Nephron progenitor cell (in vitro differentiated cells): Measurements from ENCODE around the gene OR3A3.
"Not testable (repeated sequence)": the region's sequence is repeated elsewhere in the genome, so short reads cannot be mapped to it uniquely, and the experiment has no call there.

Experiments
- DNase-seq: peaks from one replicate; pipeline ENCODE4 v3.0.0; 2021
- H3K27ac Mint-ChIP-seq: 2 replicates; pipeline ENCODE4 v1.8.0; 2021; ENCODE audit warnings: mild to moderate bottlenecking, moderate library complexity, mixed read lengths
- H3K27me3 Mint-ChIP-seq: 2 replicates; pipeline ENCODE4 v1.8.0; 2021; ENCODE audit warnings: mild to moderate bottlenecking, low read depth, mixed read lengths; ENCODE audit not compliant: poor library complexity
- H3K36me3 Mint-ChIP-seq: 2 replicates; pipeline ENCODE4 v1.8.0; 2021; ENCODE audit warnings: low read depth, mixed read lengths
- H3K4me1 Mint-ChIP-seq: 2 replicates; pipeline ENCODE4 v1.8.0; 2021; ENCODE audit warnings: mixed read lengths
- H3K4me3 Mint-ChIP-seq: 2 replicates; pipeline ENCODE4 v1.8.0; 2021; ENCODE audit warnings: mild to moderate bottlenecking, moderate library complexity, mixed read lengths
- H3K9me3 Mint-ChIP-seq: 2 replicates; pipeline ENCODE4 v1.8.0; 2021; ENCODE audit warnings: mild to moderate bottlenecking, moderate library complexity, mixed read lengths
- TF ChIP-seq, protein P1 (sequence below): fragments of 200-600 bp; sonication (generic); IDR thresholded peaks from 2 replicates; pipeline ENCODE4 v1.5.0; 2021; ENCODE audit warnings: antibody characterized with exemption

OR3A3 gene

DNA sequence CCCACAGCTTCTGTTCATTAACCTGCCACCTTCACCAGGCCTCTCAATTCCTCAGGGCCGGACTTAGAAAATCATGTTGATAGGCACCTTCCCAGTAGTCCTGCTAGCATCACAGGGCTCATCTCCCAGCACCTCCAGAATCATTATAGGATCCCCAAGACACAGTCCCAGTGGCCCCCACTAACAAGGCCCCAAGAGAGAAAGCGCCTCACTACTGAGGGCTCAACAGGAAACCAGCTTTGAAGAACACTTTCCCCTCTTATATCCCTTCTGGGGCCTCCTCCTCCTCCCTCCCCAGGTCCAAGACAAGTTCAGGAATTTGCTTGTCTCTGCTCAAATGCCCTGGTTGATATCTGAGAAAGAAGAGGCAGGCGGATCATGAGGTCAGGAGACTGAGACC, at the start of gene OR3A3:
Gene OR3A3 (plus strand): TSS at position 301 of the 400 bp plus-strand sequence.
- H3K9me3 Mint-ChIP-seq = peaks cover 65% of the 10 kb centered on the region

DNA sequence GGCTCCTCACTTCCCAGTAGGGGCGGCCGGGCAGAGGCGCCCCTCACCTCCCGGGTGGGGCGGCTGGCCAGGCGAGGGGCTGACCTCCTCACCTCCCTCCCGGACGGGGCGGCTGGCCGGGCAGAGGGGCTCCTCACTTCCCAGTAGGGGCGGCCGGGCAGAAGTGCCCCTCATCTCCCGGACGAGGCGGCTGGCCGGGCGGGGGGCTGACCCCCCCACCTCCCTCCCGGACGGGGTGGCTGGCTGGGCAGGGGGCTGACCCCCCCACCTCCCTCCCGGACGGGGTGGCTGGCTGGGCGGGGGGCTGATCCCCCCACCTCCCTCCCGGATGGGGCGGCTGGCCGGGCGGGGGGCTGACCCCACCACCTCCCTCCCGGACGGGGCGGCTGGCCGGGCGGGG, 40.0 kb upstream of the OR3A3 start:
- not testable (repeated sequence) for H3K36me3 Mint-ChIP-seq, H3K27me3 Mint-ChIP-seq
- peaks cover 74% of the 10 kb centered on the region for H3K9me3 Mint-ChIP-seq

More for the DNA sequence above, at the start of gene OR3A3:
- Mint-ChIP-seq H3K27me3 (no peaks in the 10 kb centered on the region), H3K27ac (no peak within 1 kb of the TSS), H3K36me3 (no peaks in the 10 kb centered on the region), H3K4me1 (no peaks in the 10 kb centered on the region), H3K4me3 (no peak within 1 kb of the TSS)
- TF ChIP-seq, protein P1, sequence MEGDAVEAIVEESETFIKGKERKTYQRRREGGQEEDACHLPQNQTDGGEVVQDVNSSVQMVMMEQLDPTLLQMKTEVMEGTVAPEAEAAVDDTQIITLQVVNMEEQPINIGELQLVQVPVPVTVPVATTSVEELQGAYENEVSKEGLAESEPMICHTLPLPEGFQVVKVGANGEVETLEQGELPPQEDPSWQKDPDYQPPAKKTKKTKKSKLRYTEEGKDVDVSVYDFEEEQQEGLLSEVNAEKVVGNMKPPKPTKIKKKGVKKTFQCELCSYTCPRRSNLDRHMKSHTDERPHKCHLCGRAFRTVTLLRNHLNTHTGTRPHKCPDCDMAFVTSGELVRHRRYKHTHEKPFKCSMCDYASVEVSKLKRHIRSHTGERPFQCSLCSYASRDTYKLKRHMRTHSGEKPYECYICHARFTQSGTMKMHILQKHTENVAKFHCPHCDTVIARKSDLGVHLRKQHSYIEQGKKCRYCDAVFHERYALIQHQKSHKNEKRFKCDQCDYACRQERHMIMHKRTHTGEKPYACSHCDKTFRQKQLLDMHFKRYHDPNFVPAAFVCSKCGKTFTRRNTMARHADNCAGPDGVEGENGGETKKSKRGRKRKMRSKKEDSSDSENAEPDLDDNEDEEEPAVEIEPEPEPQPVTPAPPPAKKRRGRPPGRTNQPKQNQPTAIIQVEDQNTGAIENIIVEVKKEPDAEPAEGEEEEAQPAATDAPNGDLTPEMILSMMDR = no peak
- DNase-seq = no peak

DNA sequence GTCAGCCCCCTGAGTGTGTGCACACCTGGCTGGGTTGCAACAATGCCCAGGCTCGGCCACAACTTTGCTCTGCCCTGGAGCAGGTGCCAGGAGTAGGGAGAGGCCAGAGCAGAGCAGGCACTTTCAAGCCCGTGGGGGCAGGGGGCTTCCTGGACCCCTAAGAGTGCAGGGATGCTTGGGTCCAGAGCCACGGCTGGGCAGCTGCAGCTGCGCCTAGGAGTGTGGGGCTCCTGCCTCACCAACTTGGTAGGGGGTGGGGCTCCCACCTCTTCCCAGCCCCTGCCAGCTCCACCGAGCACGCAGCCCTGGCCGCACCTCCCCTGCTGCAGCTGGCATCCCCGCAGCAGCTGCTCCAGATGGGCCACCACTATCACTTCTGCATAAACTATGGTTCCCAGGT, 32.8 kb upstream of the OR3A3 start:
- H3K27me3 Mint-ChIP-seq = peaks cover 3% of the 10 kb centered on the region
- no peak overlapping the region for H3K4me3 Mint-ChIP-seq
- no peak for DNase-seq
- H3K36me3 Mint-ChIP-seq = no peaks in the 10 kb centered on the region
- no peaks in the 10 kb centered on the region for H3K4me1 Mint-ChIP-seq
- TF ChIP-seq, protein P1 = no peak
- no peak overlapping the region for H3K27ac Mint-ChIP-seq
- H3K9me3 Mint-ChIP-seq = peaks cover 84% of the 10 kb centered on the region

More for the DNA sequence above, 40.0 kb upstream of the OR3A3 start:
- not testable (repeated sequence) for H3K4me1 Mint-ChIP-seq, DNase-seq, H3K4me3 Mint-ChIP-seq, H3K27ac Mint-ChIP-seq

DNA sequence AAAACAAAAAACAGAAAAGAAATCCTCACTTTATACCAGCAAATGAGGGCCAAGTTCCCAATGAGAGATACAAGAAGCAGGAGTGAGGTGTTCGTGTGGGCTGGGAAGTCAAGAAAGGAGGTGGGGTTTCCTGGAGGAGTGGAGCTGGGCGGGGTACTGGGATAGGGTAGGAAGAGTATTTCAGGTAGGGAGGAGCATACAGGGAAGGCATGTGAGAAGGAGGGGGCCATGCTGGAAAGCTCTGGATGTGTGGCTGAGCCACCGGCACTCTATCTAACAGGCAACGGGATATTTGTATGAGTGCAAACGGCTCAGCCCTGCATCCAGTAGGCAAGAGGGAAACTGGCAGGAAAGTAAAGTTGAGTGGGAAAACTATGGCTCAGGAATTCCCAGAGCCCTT, 29.2 kb upstream of the OR3A3 start:
- Mint-ChIP-seq H3K27ac (no peak overlapping the region), H3K36me3 (no peaks in the 10 kb centered on the region), H3K4me1 (no peaks in the 10 kb centered on the region), H3K4me3 (no peak overlapping the region), H3K27me3 (peaks cover 2% of the 10 kb centered on the region), H3K9me3 (peaks cover 80% of the 10 kb centered on the region)
- TF ChIP-seq, protein P1 = no peak
- DNase-seq = no peak

DNA sequence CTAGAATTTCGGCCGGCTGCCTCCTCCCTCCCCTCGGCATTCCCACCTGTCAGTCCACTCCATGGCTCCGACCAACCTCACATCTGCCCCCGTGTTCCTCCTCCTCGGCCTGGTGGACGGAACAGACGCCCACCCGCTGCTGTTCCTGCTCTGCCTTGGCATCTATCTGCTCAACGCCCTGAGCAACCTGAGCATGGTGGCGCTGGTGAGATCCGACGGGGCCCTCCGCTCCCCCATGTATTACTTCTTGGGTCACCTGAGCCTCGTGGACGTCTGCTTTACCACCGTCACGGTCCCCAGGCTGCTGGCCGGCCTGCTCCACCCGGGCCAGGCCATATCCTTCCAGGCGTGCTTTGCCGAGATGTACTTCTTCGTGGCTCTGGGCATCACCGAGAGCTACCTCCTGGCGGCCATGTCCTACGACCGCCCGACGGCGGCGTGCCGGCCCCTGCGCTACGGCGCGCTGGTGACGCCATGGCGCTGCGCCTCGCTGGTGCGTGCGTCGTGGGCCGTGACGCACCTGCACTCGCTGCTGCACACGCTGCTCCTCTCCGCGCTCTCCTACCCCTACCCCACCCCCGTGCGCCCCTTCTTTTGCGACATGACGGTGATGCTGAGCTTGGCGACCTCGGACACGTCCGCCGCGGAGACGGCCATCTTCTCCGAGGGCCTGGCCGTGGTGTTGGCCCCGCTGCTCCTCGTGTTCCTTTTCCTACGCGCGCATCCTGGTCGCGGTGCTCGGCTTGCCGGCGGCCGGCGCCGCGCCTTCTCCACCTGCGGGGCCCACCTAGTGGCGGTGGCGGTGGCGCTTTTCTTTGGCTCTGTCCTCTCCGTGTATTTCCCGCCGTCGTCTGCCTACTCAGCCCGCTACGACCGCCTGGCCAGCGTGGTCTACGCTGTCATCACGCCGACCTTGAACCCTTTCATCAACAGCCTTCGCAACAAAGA, 25.0 kb upstream of the OR3A3 start, which contains the start of gene OR3A2:
Gene OR3A2 (minus strand): TSS at position 440 of the 948 bp plus-strand sequence.
- Mint-ChIP-seq H3K9me3 (peaks cover 77% of the 10 kb centered on the region), H3K36me3 (no peaks in the 10 kb centered on the region), H3K4me3 (no peak within 1 kb of the TSS), H3K4me1 (no peaks in the 10 kb centered on the region), H3K27ac (no peak within 1 kb of the TSS), H3K27me3 (peaks cover 2% of the 10 kb centered on the region)
- TF ChIP-seq, protein P1 = no peak
- DNase-seq = no peak

DNA sequence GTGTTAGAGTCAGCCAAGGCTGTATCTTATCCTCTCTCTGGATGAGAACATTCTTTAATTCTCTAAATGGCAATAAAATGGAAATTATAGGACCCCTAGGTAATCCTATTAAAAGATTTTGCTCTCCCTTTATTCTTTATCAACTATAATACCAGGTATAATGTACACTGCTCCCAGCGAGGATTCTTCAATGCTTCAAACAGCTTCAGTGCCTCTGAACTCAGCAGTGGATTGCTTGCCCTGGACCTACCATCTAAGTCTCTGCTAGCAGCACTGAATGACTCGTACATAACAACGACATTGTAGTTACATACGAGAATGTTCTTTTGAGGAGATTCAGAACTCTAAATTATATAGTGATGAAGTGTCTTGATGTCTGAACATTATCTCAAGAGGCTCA, 21.4 kb upstream of the OR3A3 start:
- TF ChIP-seq, protein P1 = no peak
- H3K4me1 Mint-ChIP-seq = no peaks in the 10 kb centered on the region
- no peaks in the 10 kb centered on the region for H3K27me3 Mint-ChIP-seq
- H3K27ac Mint-ChIP-seq = no peak overlapping the region
- DNase-seq = no peak
- H3K4me3 Mint-ChIP-seq = no peak overlapping the region
- H3K36me3 Mint-ChIP-seq = no peaks in the 10 kb centered on the region
- H3K9me3 Mint-ChIP-seq = peaks cover 67% of the 10 kb centered on the region

DNA sequence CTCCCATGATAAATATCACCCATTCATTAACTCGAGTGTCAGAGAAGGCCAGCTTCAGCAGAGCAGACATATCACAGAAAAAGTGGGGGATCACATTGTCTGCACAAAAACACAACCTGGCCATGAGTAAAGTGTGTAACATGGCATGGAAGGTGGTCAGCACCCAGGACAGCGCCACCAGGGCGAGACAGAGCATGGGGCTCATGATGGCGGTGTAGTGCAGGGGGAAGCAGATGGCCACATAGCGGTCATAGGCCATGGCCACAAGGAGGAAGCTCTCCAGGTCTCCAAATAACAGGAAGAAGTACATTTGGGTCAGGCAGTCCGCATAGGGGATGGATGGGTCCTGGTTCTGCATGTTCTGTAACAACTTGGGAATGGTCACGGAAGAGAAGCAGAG, 13.4 kb upstream of the OR3A3 start:
- not testable (repeated sequence) for H3K4me1 Mint-ChIP-seq, H3K27me3 Mint-ChIP-seq, H3K27ac Mint-ChIP-seq, H3K4me3 Mint-ChIP-seq, H3K36me3 Mint-ChIP-seq
- peaks cover 52% of the 10 kb centered on the region for H3K9me3 Mint-ChIP-seq
- peak; percentile 42 for DNase-seq
